Measurements from ENCODE around the gene CAMK2G. TPM values are rescaled to one million over a fixed set of nuclear protein-coding genes. Genes with fewer than 3 reads are reported as not detected.

The CAMK2G gene
- total RNA-seq, 1 donor from 2014 or later: 25.7 TPM

GRCh38 chr10:73768881-73769280 lies 105.5 kb downstream of the CAMK2G start:
- no peak for DNase-seq (ENCODE audit: low read depth, low spot score)
- no peak for TF ChIP-seq CTCF (conservative IDR thresholded peaks at IDR 0.05)
- peaks cover 24% of the 10 kb centered on the region for H3K36me3 Mint-ChIP-seq (ENCODE audit: low read depth)
- no peaks in the 10 kb centered on the region for H3K27me3 Mint-ChIP-seq (ENCODE audit: low read depth)
- peak overlapping the region; percentile 91 for H3K27ac Mint-ChIP-seq (ENCODE audit: unreplicated experiment)
- H3K4me3 Mint-ChIP-seq: peak overlapping the region; percentile 69
- peaks cover 15% of the 10 kb centered on the region for H3K4me1 Mint-ChIP-seq
- H3K9me3 Mint-ChIP-seq: no peaks in the 10 kb centered on the region

GRCh38 chr10:73765066-73765465 lies 109.3 kb downstream of the CAMK2G start:
- Mint-ChIP-seq H3K27ac (ENCODE audit: unreplicated experiment) (no peak overlapping the region), H3K4me1 (no peaks in the 10 kb centered on the region), H3K9me3 (no peaks in the 10 kb centered on the region), H3K36me3 (ENCODE audit: low read depth) (peaks cover 26% of the 10 kb centered on the region), H3K27me3 (ENCODE audit: low read depth) (no peaks in the 10 kb centered on the region), H3K4me3 (no peak overlapping the region)
- DNase-seq (ENCODE audit: low read depth, low spot score): no peak
- TF ChIP-seq CTCF (conservative IDR thresholded peaks at IDR 0.05): no peak

- no peak overlapping the region for H3K27ac Mint-ChIP-seq (ENCODE audit: unreplicated experiment)
- TF ChIP-seq CTCF (conservative IDR thresholded peaks at IDR 0.05): no peak
- no peak overlapping the region for H3K4me3 Mint-ChIP-seq
- no peaks in the 10 kb centered on the region for H3K27me3 Mint-ChIP-seq (ENCODE audit: low read depth)
- peaks cover 22% of the 10 kb centered on the region for H3K36me3 Mint-ChIP-seq (ENCODE audit: low read depth)
- no peaks in the 10 kb centered on the region for H3K4me1 Mint-ChIP-seq
- DNase-seq (ENCODE audit: low read depth, low spot score): no peak
- no peaks in the 10 kb centered on the region for H3K9me3 Mint-ChIP-seq
Observed at GRCh38 chr10:73763343-73763742, 111.0 kb downstream of the CAMK2G start.

GRCh38 chr10:73762915-73763314 lies 111.4 kb downstream of the CAMK2G start:
- DNase-seq (ENCODE audit: low read depth, low spot score): no peak
- Mint-ChIP-seq H3K27ac (ENCODE audit: unreplicated experiment) (no peak overlapping the region), H3K4me1 (no peaks in the 10 kb centered on the region), H3K9me3 (no peaks in the 10 kb centered on the region), H3K36me3 (ENCODE audit: low read depth) (peaks cover 22% of the 10 kb centered on the region), H3K4me3 (no peak overlapping the region), H3K27me3 (ENCODE audit: low read depth) (no peaks in the 10 kb centered on the region)
- TF ChIP-seq CTCF (conservative IDR thresholded peaks at IDR 0.05): no peak

Other genes with a start within 250 kb of the CAMK2G start
- gene MYOZ1, start 233.1 kb downstream of the CAMK2G start, total RNA-seq: 0.16 and 0.18 TPM in 2 replicates
- 0.12 and 0.20 TPM in 2 replicates for gene SYNPO2L, start 218.5 kb downstream of the CAMK2G start, total RNA-seq
- gene AGAP5, start 176.4 kb downstream of the CAMK2G start, total RNA-seq: 8.8 TPM in 2 replicates
- gene SEC24C, start 130.2 kb downstream of the CAMK2G start, total RNA-seq: 81.4 and 85.9 TPM in 2 replicates
- gene CHCHD1, start 92.5 kb downstream of the CAMK2G start, total RNA-seq: 34.8 and 38.9 TPM in 2 replicates
- 74.9 and 75.7 TPM in 2 replicates for gene ZSWIM8, start 88.9 kb downstream of the CAMK2G start, total RNA-seq
- gene NDST2, start 63.0 kb downstream of the CAMK2G start, total RNA-seq: 27.6 and 35.7 TPM in 2 replicates
- gene PLAU, start 36.6 kb upstream of the CAMK2G start, total RNA-seq: 3.5 and 4.2 TPM in 2 replicates
- 64.6 and 74.6 TPM in 2 replicates for gene VCL, start 123.6 kb upstream of the CAMK2G start, total RNA-seq